A549 (cell line): ENCODE results near the gene SV2C.
"Not testable (repeated sequence)": the region's sequence is repeated elsewhere in the genome, so short reads cannot be mapped to it uniquely, and the experiment has no call there.

Source experiments
- CHD4 ChIP-seq: fragments of 200-600 bp; sonication (generic); IDR thresholded peaks from 2 replicates; pipeline ENCODE4 v1.6.1; 2016; ENCODE audit warnings: antibody characterized with exemption, mild to moderate bottlenecking, borderline replicate concordance
- JUNB ChIP-seq: fragments of >200 bp; sonication (Bioruptor Twin); formaldehyde crosslinking; IDR thresholded peaks from 2 replicates; pipeline ENCODE4 v1.6.1; 2016
- MAZ ChIP-seq: fragments of 150-350 bp; IDR thresholded peaks from 2 replicates; pipeline ENCODE4 v1.6.1; 2014; ENCODE audit warnings: antibody characterized with exemption, low read depth, low read length, borderline replicate concordance
- POLR2A ChIP-seq: IDR thresholded peaks from 2 replicates; pipeline ENCODE4 v1.6.1; 2012; ENCODE audit warnings: mild to moderate bottlenecking, low read length
- TF ChIP-seq, protein P1 (sequence below): fragments of >200 bp; sonication (Bioruptor Twin); formaldehyde crosslinking; IDR thresholded peaks from 3 replicates; pipeline ENCODE4 v1.5.1; 2016
- TF ChIP-seq, protein P2 (sequence below): fragments of 150-350 bp; IDR thresholded peaks from 2 replicates; pipeline ENCODE4 v1.6.1; 2014; ENCODE audit warnings: low read depth, mild to moderate bottlenecking, low read length
- TF ChIP-seq, protein P3 (sequence below): fragments of 200-600 bp; sonication (generic); IDR thresholded peaks from 2 replicates; pipeline ENCODE4 v1.6.1; 2016; ENCODE audit warnings: antibody characterized with exemption, mild to moderate bottlenecking, moderate library complexity

DNA sequence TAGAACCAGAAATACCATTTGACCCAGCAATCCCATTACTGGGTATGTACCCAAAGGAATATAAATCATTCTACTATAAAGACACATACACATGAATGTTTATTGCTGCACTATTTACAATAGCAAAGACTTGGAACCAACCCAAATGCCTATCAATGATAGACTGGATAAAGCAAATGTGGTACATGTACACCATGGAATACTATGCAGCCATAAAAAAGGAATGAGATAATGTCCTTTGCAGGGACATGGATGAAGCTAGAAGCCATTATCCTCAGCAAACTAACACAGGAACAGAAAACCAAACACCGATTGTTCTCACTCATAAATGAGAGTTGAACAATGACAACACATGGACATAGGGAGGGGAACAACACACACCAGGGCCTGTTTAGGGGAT is 240.3 kb downstream of the SV2C start:
- TF ChIP-seq POLR2A, JUNB, CHD4, MAZ: not testable (repeated sequence)
- TF ChIP-seq, protein P1, sequence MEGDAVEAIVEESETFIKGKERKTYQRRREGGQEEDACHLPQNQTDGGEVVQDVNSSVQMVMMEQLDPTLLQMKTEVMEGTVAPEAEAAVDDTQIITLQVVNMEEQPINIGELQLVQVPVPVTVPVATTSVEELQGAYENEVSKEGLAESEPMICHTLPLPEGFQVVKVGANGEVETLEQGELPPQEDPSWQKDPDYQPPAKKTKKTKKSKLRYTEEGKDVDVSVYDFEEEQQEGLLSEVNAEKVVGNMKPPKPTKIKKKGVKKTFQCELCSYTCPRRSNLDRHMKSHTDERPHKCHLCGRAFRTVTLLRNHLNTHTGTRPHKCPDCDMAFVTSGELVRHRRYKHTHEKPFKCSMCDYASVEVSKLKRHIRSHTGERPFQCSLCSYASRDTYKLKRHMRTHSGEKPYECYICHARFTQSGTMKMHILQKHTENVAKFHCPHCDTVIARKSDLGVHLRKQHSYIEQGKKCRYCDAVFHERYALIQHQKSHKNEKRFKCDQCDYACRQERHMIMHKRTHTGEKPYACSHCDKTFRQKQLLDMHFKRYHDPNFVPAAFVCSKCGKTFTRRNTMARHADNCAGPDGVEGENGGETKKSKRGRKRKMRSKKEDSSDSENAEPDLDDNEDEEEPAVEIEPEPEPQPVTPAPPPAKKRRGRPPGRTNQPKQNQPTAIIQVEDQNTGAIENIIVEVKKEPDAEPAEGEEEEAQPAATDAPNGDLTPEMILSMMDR, result not testable (repeated sequence)
- TF ChIP-seq, protein P2, sequence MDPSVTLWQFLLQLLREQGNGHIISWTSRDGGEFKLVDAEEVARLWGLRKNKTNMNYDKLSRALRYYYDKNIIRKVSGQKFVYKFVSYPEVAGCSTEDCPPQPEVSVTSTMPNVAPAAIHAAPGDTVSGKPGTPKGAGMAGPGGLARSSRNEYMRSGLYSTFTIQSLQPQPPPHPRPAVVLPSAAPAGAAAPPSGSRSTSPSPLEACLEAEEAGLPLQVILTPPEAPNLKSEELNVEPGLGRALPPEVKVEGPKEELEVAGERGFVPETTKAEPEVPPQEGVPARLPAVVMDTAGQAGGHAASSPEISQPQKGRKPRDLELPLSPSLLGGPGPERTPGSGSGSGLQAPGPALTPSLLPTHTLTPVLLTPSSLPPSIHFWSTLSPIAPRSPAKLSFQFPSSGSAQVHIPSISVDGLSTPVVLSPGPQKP, result not testable (repeated sequence)
- TF ChIP-seq, protein P3, sequence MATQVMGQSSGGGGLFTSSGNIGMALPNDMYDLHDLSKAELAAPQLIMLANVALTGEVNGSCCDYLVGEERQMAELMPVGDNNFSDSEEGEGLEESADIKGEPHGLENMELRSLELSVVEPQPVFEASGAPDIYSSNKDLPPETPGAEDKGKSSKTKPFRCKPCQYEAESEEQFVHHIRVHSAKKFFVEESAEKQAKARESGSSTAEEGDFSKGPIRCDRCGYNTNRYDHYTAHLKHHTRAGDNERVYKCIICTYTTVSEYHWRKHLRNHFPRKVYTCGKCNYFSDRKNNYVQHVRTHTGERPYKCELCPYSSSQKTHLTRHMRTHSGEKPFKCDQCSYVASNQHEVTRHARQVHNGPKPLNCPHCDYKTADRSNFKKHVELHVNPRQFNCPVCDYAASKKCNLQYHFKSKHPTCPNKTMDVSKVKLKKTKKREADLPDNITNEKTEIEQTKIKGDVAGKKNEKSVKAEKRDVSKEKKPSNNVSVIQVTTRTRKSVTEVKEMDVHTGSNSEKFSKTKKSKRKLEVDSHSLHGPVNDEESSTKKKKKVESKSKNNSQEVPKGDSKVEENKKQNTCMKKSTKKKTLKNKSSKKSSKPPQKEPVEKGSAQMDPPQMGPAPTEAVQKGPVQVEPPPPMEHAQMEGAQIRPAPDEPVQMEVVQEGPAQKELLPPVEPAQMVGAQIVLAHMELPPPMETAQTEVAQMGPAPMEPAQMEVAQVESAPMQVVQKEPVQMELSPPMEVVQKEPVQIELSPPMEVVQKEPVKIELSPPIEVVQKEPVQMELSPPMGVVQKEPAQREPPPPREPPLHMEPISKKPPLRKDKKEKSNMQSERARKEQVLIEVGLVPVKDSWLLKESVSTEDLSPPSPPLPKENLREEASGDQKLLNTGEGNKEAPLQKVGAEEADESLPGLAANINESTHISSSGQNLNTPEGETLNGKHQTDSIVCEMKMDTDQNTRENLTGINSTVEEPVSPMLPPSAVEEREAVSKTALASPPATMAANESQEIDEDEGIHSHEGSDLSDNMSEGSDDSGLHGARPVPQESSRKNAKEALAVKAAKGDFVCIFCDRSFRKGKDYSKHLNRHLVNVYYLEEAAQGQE, result not testable (repeated sequence)
